Suprapubic skin (tissue), 3 donors: ENCODE data around the gene PDE1C.

Experiments used
- POLR2A ChIP-seq, 2 donors: fragments of 450-650 bp; IDR thresholded peaks; one replicate each; pipeline ENCODE4 v1.6.1; 2017; ENCODE audit warnings: antibody characterized with exemption in 2 of 2, mild to moderate bottlenecking in 2 of 2, moderate library complexity in 2 of 2
- TF ChIP-seq, protein P1 (sequence below), 2 donors: fragments of 200-600 bp in 1 of 2; fragments of 450-650 bp in 1 of 2; sonication (generic) in 1 of 2; IDR thresholded peaks; one replicate each; pipeline ENCODE4 v1.5.1; 2016 to 2019; ENCODE audit warnings: antibody characterized with exemption in 2 of 2, mild to moderate bottlenecking in 1 of 2, moderate library complexity in 1 of 2

- TF ChIP-seq, protein P1, sequence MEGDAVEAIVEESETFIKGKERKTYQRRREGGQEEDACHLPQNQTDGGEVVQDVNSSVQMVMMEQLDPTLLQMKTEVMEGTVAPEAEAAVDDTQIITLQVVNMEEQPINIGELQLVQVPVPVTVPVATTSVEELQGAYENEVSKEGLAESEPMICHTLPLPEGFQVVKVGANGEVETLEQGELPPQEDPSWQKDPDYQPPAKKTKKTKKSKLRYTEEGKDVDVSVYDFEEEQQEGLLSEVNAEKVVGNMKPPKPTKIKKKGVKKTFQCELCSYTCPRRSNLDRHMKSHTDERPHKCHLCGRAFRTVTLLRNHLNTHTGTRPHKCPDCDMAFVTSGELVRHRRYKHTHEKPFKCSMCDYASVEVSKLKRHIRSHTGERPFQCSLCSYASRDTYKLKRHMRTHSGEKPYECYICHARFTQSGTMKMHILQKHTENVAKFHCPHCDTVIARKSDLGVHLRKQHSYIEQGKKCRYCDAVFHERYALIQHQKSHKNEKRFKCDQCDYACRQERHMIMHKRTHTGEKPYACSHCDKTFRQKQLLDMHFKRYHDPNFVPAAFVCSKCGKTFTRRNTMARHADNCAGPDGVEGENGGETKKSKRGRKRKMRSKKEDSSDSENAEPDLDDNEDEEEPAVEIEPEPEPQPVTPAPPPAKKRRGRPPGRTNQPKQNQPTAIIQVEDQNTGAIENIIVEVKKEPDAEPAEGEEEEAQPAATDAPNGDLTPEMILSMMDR (IDR thresholded peaks at IDR 0.05): no peak
- no peak for TF ChIP-seq POLR2A (IDR thresholded peaks at IDR 0.05)
Observed at GRCh38 chr7:31805209-31805818, 264.9 kb downstream of the PDE1C start.
